Lower leg skin (tissue), 4 donors: ENCODE measurements around the gene SIRPA. TPM values are rescaled to one million over a fixed set of nuclear protein-coding genes. Genes with fewer than 3 reads are reported as not detected.

ENCODE experiments used
- DNase-seq, 2 donors: peaks; one replicate each; pipeline ENCODE4 v3.0.0-alpha.2; 2019; ENCODE audit warnings: low spot score in 2 of 2
- H3K4me3 ChIP-seq: fragments of 200-600 bp; sonication (generic); 2 replicates; pipeline ENCODE4 v1.5.1; 2017; ENCODE audit warnings: mild to moderate bottlenecking, low read depth; ENCODE audit not compliant: poor library complexity, severe bottlenecking
- POLR2A ChIP-seq, 2 donors: fragments of 450-650 bp; IDR thresholded peaks; one replicate each; pipeline ENCODE4 v1.6.1; 2016 to 2017; ENCODE audit warnings: antibody characterized with exemption in 2 of 2, mild to moderate bottlenecking in 1 of 2, moderate library complexity in 1 of 2
- WGBS, 2 donors: methylation state at CpG; one replicate each; pipeline ENCODE4 v1.1.5; 2018; 5-methylcytosine and 5-hydroxymethylcytosine counted together
- intact Hi-C: fragments of 100-400 bp; cut with DNase I; formaldehyde crosslinking; loops from one replicate; pipeline ENCODE4 v1.15.0; 2023; ENCODE audit warnings: low total_unique reads
- total RNA-seq, 4 donors: library from RNA; depleted of rRNA; stranded (reverse); fragments of >200 nt; gene quantifications; one replicate each; pipeline ENCODE4 v1.1.0, GENCODE V29; 2016
- TF ChIP-seq, protein P1 (sequence below), 3 donors: fragments of 450-650 bp; IDR thresholded peaks; one replicate each; pipeline ENCODE4 v1.5.1; 2016; ENCODE audit warnings: antibody characterized with exemption in 3 of 3, mild to moderate bottlenecking in 3 of 3, moderate library complexity in 2 of 3

SIRPA gene
- total RNA-seq, 4 donors from 2014 or later, result 29.3 to 55.0 (median 44.1) TPM

GRCh38 chr20:1857466-1857865 lies 37.7 kb upstream of the SIRPA start:
- intact Hi-C loops, result no loop called here
- no peak for TF ChIP-seq POLR2A (IDR thresholded peaks at IDR 0.05)
- TF ChIP-seq, protein P1, sequence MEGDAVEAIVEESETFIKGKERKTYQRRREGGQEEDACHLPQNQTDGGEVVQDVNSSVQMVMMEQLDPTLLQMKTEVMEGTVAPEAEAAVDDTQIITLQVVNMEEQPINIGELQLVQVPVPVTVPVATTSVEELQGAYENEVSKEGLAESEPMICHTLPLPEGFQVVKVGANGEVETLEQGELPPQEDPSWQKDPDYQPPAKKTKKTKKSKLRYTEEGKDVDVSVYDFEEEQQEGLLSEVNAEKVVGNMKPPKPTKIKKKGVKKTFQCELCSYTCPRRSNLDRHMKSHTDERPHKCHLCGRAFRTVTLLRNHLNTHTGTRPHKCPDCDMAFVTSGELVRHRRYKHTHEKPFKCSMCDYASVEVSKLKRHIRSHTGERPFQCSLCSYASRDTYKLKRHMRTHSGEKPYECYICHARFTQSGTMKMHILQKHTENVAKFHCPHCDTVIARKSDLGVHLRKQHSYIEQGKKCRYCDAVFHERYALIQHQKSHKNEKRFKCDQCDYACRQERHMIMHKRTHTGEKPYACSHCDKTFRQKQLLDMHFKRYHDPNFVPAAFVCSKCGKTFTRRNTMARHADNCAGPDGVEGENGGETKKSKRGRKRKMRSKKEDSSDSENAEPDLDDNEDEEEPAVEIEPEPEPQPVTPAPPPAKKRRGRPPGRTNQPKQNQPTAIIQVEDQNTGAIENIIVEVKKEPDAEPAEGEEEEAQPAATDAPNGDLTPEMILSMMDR (IDR thresholded peaks at IDR 0.05), result no peak
- DNase-seq, result no peak
- H3K4me3 ChIP-seq, result no peak overlapping the region
- 77 to 84% methylated on average over 4 of the region's 4 CpGs for WGBS, 2 donors

DNA sequence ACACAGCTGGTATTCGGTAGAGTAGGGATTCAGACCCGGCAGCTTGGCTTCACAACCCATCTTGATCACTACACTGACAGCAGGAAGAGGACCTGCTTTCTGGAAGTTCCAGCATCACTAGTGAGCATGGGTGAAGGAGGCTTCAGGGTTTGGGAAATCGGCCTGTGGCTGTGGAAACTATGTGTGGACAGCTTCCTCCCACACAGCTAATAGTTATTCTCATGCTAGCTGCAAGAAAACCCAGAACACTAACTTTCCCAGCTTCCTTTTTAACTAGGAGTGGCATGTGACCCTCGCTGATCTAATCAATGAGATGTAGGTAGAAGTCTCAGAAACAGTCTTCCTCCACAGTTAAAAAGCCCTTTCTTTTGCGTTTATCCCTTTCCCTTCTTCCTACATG lies 36.3 kb upstream of the SIRPA start:
- intact Hi-C loops, result no loop called here
- 79 to 83% methylated on average over 5 of the region's 5 CpGs for WGBS, 2 donors
- no peak overlapping the region for H3K4me3 ChIP-seq
- no peak for DNase-seq
- TF ChIP-seq, protein P1 (IDR thresholded peaks at IDR 0.05), result no peak
- TF ChIP-seq POLR2A (IDR thresholded peaks at IDR 0.05), result no peak

GRCh38 chr20:1860446-1860845 lies 34.8 kb upstream of the SIRPA start:
- no peak overlapping the region for H3K4me3 ChIP-seq
- WGBS, 2 donors, result 37 to 43% methylated on average over 4 of the region's 4 CpGs
- intact Hi-C loops, result no loop called here
- no peak for DNase-seq
- TF ChIP-seq, protein P1 (IDR thresholded peaks at IDR 0.05), result no peak
- TF ChIP-seq POLR2A (IDR thresholded peaks at IDR 0.05), result no peak

DNA sequence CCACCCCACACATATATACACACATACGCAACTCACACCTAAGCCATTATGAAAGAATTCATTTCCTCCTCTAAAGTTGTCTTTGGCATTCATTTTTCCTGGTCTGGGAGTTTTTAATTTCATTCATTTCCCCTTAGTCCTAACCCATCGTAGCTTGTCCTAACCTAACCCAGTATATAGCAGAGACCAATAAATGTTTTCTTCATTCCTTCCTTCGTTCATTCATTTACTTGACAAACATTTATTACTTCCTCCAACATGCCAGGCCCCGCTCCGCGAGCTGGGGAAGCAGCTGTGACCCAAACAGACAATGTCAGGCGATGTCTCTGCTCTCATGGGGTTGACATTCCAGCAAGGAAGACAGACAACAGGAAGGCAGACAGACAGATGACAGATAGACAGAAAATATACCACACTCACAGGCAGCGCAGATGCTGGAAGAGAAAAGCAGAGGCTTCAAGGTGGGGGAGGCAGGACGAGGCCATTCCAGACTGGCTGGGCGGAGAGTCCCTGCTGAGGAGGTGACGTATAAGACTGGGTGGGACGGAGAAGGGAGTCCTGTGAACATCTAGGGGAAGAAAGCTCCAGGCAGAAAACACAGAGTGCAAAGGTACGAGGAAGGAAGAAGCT lies 33.7 kb upstream of the SIRPA start:
- DNase-seq, result no peak
- TF ChIP-seq, protein P1 (IDR thresholded peaks at IDR 0.05), result no peak
- TF ChIP-seq POLR2A (IDR thresholded peaks at IDR 0.05), result no peak
- no peak overlapping the region for H3K4me3 ChIP-seq
- WGBS, 2 donors, result 46 to 53% methylated on average over 13 of the region's 13 CpGs
- intact Hi-C loops, result no loop called here

DNA sequence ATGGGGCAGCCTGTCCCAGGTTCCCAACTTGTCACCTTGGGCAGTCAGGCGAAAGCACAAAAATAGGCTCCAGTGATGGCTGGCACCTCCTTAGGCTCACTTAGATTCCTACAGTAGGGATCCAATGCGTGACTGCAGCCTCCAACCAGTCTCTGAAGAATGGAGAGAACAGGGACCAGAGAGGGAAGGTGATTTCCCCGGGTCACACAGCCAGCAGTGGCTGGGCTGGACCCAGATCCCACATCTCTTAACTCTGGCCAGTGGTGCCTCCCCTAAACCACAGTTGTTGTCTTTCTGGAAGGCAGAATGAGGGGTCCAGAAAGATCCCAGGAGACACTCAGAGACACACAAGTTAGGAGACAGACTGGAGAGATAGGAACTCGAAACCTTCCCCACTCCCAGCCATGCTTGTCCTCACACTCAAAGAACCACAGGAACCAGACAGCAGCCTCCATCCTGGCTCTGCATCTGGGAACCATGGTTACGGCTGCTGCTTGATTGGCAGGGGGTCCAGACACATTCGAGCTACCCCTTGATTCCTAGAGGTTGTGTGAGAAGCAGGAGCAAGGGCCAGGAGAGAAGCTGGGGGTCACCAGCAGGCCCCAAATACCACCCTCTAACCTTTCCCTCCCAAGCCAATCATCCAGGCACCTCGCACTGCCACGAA lies 33.1 kb upstream of the SIRPA start:
- WGBS, 2 donors, result 67 to 74% methylated on average over 8 of the region's 8 CpGs
- intact Hi-C loops, result loop anchor here (1.0 kb wide), 1 partner anchor 44 kb away; no protein-coding TSS in a partner anchor
- H3K4me3 ChIP-seq, result no peak overlapping the region
- no peak for DNase-seq
- no peak for TF ChIP-seq POLR2A (IDR thresholded peaks at IDR 0.05)
- TF ChIP-seq, protein P1 (IDR thresholded peaks at IDR 0.05), result no peak
